NT2/D1 (cell line): ENCODE data around the gene SEM1.
"Not testable (repeated sequence)": the region's sequence is repeated elsewhere in the genome, so short reads cannot be mapped to it uniquely, and the experiment has no call there.

Experiments
- DNase-seq: peaks from one replicate; pipeline ENCODE4 v3.0.0-alpha.2; 2011; ENCODE audit warnings: low read depth, low spot score
- H3K27me3 ChIP-seq: 2 replicates; pipeline ENCODE4 v1.6.0; 2011; ENCODE audit warnings: mild to moderate bottlenecking; ENCODE audit not compliant: insufficient read length, insufficient read depth
- H3K36me3 ChIP-seq: 2 replicates; pipeline ENCODE4 v1.6.1; 2011; ENCODE audit warnings: mild to moderate bottlenecking, low read length, mixed read lengths; ENCODE audit not compliant: insufficient read depth, insufficient read length
- H3K4me1 ChIP-seq: 2 replicates; pipeline ENCODE4 v1.5.1; 2011; ENCODE audit not compliant: insufficient read depth, insufficient read length
- H3K4me3 ChIP-seq: 2 replicates; pipeline ENCODE4 v1.5.1; 2011; ENCODE audit warnings: low read depth; ENCODE audit not compliant: insufficient read length
- H3K9ac ChIP-seq: 2 replicates; pipeline ENCODE4 v1.6.0; 2011; ENCODE audit warnings: low read depth; ENCODE audit not compliant: insufficient read length
- H3K9me3 ChIP-seq: 2 replicates; pipeline ENCODE4 v1.5.1; 2011; ENCODE audit warnings: mild to moderate bottlenecking, low read length; ENCODE audit not compliant: insufficient read depth
- SUZ12 ChIP-seq: IDR thresholded peaks from 2 replicates; pipeline ENCODE4 v1.6.1; 2011; ENCODE audit not compliant: insufficient read length, insufficient read depth; ENCODE audit errors: extremely low read depth
- YY1 ChIP-seq: IDR thresholded peaks from 2 replicates; pipeline ENCODE4 v1.6.1; 2011; ENCODE audit not compliant: insufficient read length, insufficient read depth
- ZNF274 ChIP-seq: IDR thresholded peaks from 2 replicates; pipeline ENCODE4 v1.6.1; 2011; ENCODE audit warnings: mild to moderate bottlenecking, low read depth, low read length

SEM1 gene

DNA sequence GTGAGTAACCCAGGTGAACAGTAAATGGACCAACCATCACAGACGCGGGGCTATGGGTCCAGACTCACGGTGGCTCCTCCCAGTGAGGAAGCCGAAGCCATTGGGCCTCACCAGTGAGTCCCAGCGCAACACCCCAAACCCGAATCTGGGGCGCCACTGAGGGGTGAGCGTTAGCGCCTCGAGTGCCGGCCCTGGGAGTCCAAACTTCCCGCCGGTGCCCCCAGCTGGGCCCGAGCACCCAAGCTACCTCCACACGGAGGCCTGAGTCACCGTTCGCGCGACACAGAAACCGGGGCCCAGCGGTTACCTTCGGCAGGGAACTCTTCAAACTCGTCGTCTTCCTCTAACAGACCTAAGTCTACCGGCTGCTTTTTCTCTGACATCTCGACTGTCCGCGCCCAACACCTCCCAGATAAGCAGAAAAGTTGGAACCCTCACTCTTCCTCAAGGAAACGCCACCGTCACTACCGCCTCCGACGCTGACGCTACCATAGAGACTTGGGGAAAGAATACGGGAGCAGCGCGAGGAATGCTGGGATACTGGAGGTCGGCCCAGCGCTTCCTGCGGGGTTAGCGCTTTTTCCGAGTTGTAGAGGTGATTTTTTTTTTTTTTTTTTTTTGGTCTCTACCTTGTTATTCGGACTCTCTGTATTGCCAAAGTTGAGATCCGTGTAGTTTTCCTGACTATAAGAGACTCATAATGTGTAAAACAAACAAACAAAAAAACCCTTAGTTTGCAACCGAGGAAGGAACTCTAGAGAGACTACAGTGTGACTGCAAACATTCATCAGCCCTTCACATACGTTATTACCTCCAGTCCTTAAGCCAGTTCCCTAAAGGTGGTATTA lies at the start of gene SEM1:
TSS of gene SEM1 (minus strand) at position 466 of the 848 bp plus-strand sequence. CDS start at position 383, 83 bp downstream.
- Histone ChIP-seq H3K27me3 (no peaks in the 10 kb centered on the region), H3K4me1 (no peaks in the 10 kb centered on the region), H3K4me3 (peak within 1 kb of the TSS; percentile 84), H3K9me3 (peaks cover 9% of the 10 kb centered on the region; the same call in 1 of the 2 replicates), H3K9ac (peak within 1 kb of the TSS; percentile 90), H3K36me3 (peaks cover 12% of the 10 kb centered on the region)
- no peak for TF ChIP-seq ZNF274
- no peak for TF ChIP-seq YY1
- TF ChIP-seq SUZ12: no peak
- DNase-seq: peak; percentile 89

DNA sequence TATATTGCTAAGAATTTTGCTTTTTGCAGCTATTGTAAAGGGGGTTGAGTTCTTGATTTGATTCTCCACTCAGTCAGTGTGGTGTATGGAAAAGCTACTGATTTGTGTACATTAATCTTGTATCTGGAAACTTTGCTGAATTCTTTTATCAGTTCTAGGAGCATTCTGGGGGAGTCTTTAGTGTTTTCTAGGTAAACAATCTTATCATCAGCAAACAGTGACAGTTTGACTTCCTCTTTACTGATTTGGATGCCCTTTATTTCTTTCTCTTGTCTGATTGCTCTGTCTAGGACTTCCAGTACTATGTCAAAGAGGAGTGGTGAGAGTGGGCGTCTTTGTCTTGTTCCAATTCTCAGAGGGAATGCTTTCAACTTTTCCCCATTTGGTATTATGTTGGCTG lies 48.2 kb upstream of the SEM1 start:
- H3K9ac ChIP-seq, DNase-seq, H3K27me3 ChIP-seq, H3K9me3 ChIP-seq, H3K4me3 ChIP-seq, H3K4me1 ChIP-seq, H3K36me3 ChIP-seq: not testable (repeated sequence)

DNA sequence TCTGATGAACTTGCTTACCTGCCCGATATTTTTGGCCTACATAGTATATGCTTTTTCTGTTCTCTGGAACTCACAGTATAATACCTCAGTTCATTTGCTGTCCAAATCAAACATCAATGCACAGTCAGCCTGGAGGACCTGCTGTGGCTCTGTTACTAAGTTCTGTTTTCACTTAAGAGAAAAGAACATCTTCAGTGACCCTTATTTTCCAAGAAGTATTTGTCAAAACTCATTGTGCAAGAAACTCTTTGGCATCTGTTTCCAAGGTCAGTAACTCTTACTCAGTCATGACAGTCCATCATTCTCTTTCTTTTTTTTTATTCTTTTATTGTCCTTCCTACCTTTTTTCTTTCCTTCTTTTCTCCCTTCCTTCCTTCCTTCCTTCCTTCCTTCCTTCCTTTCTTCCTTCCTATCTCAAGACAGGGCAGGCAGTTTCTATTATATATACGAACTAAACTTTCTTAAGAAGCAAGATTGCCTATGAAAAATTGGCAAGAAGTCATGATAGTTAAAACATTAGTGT lies 37.8 kb upstream of the SEM1 start:
- no peak for TF ChIP-seq ZNF274
- Histone ChIP-seq H3K9me3 (peaks cover 9% of the 10 kb centered on the region; the same call in 1 of the 2 replicates), H3K27me3 (no peaks in the 10 kb centered on the region), H3K36me3 (no peaks in the 10 kb centered on the region), H3K9ac (no peak overlapping the region), H3K4me1 (no peaks in the 10 kb centered on the region), H3K4me3 (no peak overlapping the region)
- no peak for DNase-seq

DNA sequence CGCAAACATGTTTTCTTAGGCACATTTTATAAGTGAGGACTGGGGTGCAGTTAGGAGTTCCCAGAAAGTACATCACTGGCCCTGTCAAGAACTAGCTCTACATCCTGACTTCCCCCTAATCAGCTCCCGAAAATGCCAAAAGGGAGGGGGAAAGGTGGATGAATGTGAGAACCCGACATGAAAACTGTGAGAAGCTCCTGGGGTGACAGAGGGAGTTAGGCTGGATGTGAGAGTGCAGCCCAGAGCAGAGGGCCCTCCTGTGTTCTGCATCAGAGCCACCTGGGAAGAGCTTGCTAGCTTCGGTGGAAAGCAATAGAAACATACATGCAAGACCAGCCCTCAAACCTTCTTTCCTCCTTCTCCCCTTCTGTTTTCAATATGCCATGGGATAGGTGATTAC lies 30.5 kb upstream of the SEM1 start:
- no peaks in the 10 kb centered on the region for H3K4me1 ChIP-seq
- H3K36me3 ChIP-seq: no peaks in the 10 kb centered on the region
- no peak overlapping the region for H3K4me3 ChIP-seq
- no peak for TF ChIP-seq SUZ12
- no peak for TF ChIP-seq ZNF274
- TF ChIP-seq YY1: no peak
- H3K9me3 ChIP-seq: no peaks in the 10 kb centered on the region
- H3K27me3 ChIP-seq: no peaks in the 10 kb centered on the region
- DNase-seq: no peak
- H3K9ac ChIP-seq: no peak overlapping the region

DNA sequence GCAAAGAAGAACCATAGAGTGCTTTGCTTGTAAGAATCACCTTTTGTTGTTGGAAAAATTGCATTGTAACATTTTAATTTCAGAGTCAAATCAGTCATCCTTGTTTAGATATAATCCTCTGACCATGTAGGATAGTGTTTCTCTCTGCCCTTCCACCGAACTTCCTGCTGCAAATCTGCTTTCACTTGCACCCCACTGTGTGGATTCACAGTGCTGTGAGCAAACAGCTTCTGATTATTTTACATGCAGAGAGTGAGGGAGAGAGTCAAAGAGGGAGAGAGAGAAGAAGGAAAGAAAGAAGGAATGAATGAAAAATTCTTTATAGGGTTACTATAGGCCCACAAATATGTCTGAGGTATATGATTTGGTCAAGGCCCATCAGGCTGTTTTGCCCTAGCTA lies 30.0 kb upstream of the SEM1 start:
- Histone ChIP-seq H3K4me3 (no peak overlapping the region), H3K9ac (no peak overlapping the region), H3K27me3 (no peaks in the 10 kb centered on the region), H3K9me3 (no peaks in the 10 kb centered on the region), H3K36me3 (no peaks in the 10 kb centered on the region), H3K4me1 (no peaks in the 10 kb centered on the region)
- TF ChIP-seq YY1: no peak
- TF ChIP-seq ZNF274: no peak
- no peak for TF ChIP-seq SUZ12
- no peak for DNase-seq

DNA sequence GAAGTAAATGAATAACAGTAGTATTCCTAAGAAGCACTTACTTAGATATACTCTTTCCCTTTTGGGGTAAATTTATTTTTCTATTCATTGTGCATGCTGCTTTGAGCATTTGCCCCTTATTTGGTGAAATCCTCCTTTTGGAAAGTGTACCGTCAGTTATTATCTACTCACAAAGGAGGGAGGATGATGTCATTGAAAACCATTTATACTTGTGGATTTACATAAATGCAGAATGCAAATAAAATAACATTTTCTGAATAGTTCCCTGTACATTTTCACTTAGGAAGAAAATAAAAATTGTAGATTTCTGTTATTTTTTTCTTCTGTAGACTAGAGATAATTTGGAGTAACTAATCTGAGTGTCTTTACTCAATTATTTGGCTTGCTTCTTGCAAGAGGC lies 29.5 kb upstream of the SEM1 start:
- no peak for DNase-seq
- H3K9me3 ChIP-seq: no peaks in the 10 kb centered on the region
- no peak overlapping the region for H3K9ac ChIP-seq
- H3K36me3 ChIP-seq: no peaks in the 10 kb centered on the region
- H3K4me1 ChIP-seq: no peaks in the 10 kb centered on the region
- no peaks in the 10 kb centered on the region for H3K27me3 ChIP-seq
- no peak overlapping the region for H3K4me3 ChIP-seq
- no peak for TF ChIP-seq SUZ12
- no peak for TF ChIP-seq YY1
- TF ChIP-seq ZNF274: no peak

DNA sequence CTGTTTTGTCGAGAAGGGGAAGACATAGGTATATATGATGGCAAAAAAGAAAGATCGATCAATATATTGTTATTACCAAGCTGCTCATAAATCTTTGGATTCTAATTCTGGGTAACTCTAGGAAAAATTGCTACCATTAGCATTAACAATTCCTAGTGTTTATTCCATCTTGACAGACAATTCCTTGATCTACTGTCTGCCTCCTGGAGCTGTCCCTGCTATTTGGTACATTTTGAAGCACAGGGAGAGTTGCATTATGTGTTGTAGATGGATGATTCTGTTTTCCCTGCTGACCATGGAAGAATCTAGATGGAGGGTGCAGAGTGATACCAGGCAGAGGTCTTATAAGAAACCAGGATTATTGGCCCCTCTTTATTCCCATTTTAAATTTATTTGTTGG lies 29.1 kb upstream of the SEM1 start:
- DNase-seq: no peak
- no peak overlapping the region for H3K4me3 ChIP-seq
- no peaks in the 10 kb centered on the region for H3K9me3 ChIP-seq
- no peaks in the 10 kb centered on the region for H3K4me1 ChIP-seq
- TF ChIP-seq SUZ12 (no peak), YY1 (no peak), ZNF274 (no peak)
- H3K27me3 ChIP-seq: no peaks in the 10 kb centered on the region
- H3K36me3 ChIP-seq: no peaks in the 10 kb centered on the region
- H3K9ac ChIP-seq: no peak overlapping the region
